Measurements from ENCODE around the gene CGB1.

CGB1 gene

GRCh38 chr19:48993175-48994034 lies 43.3 kb downstream of the CGB1 start, which contains the start of the genes GYS1 and RUVBL2:
TSS of gene GYS1 (minus strand) at chr19:48993309. CDS start at chr19:48993112, 197 bp downstream.
TSS of gene RUVBL2 (plus strand) at chr19:48993887. CDS start at chr19:48993912, 25 bp downstream.
- peak; percentile 100 for DNase-seq

- no peak for DNase-seq
Measured at GRCh38 chr19:48992581-48993174, 44.0 kb downstream of the CGB1 start.

GRCh38 chr19:48991873-48992580 lies 44.7 kb downstream of the CGB1 start:
- DNase-seq, result peak; percentile 79

- DNase-seq, result no peak
Measured at GRCh38 chr19:48991011-48991609, 45.6 kb downstream of the CGB1 start.

- DNase-seq, result no peak
Measured at GRCh38 chr19:48990400-48990799, 46.3 kb downstream of the CGB1 start.

GRCh38 chr19:48989701-48990291 lies 46.9 kb downstream of the CGB1 start:
- DNase-seq, result no peak

GRCh38 chr19:48988860-48989259 lies 47.8 kb downstream of the CGB1 start:
- no peak for DNase-seq

- no peak for DNase-seq
Measured at GRCh38 chr19:48988286-48988685, 48.4 kb downstream of the CGB1 start.

- DNase-seq, result no peak
Measured at GRCh38 chr19:48987323-48987722, 49.4 kb downstream of the CGB1 start.

GRCh38 chr19:48986211-48986610 lies 50.5 kb downstream of the CGB1 start:
- no peak for DNase-seq

- no peak for DNase-seq
Measured at GRCh38 chr19:48985711-48986110, 51.0 kb downstream of the CGB1 start.

Measured in fibroblast of skin of abdomen (primary cell).